ENCODE results near the gene ITCH.
"Not testable (repeated sequence)": the region's sequence is repeated elsewhere in the genome, so short reads cannot be mapped to it uniquely, and the experiment has no call there.

The ITCH gene

GRCh38 chr20:34485068-34485634, 122.1 kb downstream of the ITCH start:
- no peak overlapping the region for H3K4me3 ChIP-seq (ENCODE audit: control insufficient read depth, low read depth, low read length)
- no peak for TF ChIP-seq CTCF (conservative IDR thresholded peaks at IDR 0.05; ENCODE audit: control insufficient read depth, insufficient read depth, low read depth, low read length)
- no peak for DNase-seq (ENCODE audit: low read depth)

- no peak for TF ChIP-seq CTCF (conservative IDR thresholded peaks at IDR 0.05; ENCODE audit: control insufficient read depth, insufficient read depth, low read depth, low read length)
- no peak for DNase-seq (ENCODE audit: low read depth)
- no peak overlapping the region for H3K4me3 ChIP-seq (ENCODE audit: control insufficient read depth, low read depth, low read length)
These were observed 128.3 kb downstream of the ITCH start for GRCh38 chr20:34491226-34491931.

GRCh38 chr20:34491932-34492509, 128.9 kb downstream of the ITCH start:
- no peak for DNase-seq (ENCODE audit: low read depth)
- TF ChIP-seq CTCF (conservative IDR thresholded peaks at IDR 0.05; ENCODE audit: control insufficient read depth, insufficient read depth, low read depth, low read length): no peak
- no peak overlapping the region for H3K4me3 ChIP-seq (ENCODE audit: control insufficient read depth, low read depth, low read length)

GRCh38 chr20:34493646-34494045, 130.6 kb downstream of the ITCH start:
- DNase-seq (ENCODE audit: low read depth): no peak
- TF ChIP-seq CTCF (conservative IDR thresholded peaks at IDR 0.05; ENCODE audit: control insufficient read depth, insufficient read depth, low read depth, low read length): no peak
- no peak overlapping the region for H3K4me3 ChIP-seq (ENCODE audit: control insufficient read depth, low read depth, low read length)

GRCh38 chr20:34495307-34495706, 132.2 kb downstream of the ITCH start:
- DNase-seq (ENCODE audit: low read depth): no peak
- no peak for TF ChIP-seq CTCF (conservative IDR thresholded peaks at IDR 0.05; ENCODE audit: control insufficient read depth, insufficient read depth, low read depth, low read length)
- H3K4me3 ChIP-seq (ENCODE audit: control insufficient read depth, low read depth, low read length): no peak overlapping the region

- no peak overlapping the region for H3K4me3 ChIP-seq (ENCODE audit: control insufficient read depth, low read depth, low read length)
- no peak for DNase-seq (ENCODE audit: low read depth)
- no peak for TF ChIP-seq CTCF (conservative IDR thresholded peaks at IDR 0.05; ENCODE audit: control insufficient read depth, insufficient read depth, low read depth, low read length)
These were observed 132.8 kb downstream of the ITCH start for GRCh38 chr20:34495916-34496315.

GRCh38 chr20:34497596-34497995, 134.5 kb downstream of the ITCH start:
- not testable (repeated sequence) for DNase-seq (ENCODE audit: low read depth); H3K4me3 ChIP-seq (ENCODE audit: control insufficient read depth, low read depth, low read length)

All from fibroblast of mammary gland (primary cell).